ENCODE results near the gene LAMA5.

LAMA5 gene

DNA sequence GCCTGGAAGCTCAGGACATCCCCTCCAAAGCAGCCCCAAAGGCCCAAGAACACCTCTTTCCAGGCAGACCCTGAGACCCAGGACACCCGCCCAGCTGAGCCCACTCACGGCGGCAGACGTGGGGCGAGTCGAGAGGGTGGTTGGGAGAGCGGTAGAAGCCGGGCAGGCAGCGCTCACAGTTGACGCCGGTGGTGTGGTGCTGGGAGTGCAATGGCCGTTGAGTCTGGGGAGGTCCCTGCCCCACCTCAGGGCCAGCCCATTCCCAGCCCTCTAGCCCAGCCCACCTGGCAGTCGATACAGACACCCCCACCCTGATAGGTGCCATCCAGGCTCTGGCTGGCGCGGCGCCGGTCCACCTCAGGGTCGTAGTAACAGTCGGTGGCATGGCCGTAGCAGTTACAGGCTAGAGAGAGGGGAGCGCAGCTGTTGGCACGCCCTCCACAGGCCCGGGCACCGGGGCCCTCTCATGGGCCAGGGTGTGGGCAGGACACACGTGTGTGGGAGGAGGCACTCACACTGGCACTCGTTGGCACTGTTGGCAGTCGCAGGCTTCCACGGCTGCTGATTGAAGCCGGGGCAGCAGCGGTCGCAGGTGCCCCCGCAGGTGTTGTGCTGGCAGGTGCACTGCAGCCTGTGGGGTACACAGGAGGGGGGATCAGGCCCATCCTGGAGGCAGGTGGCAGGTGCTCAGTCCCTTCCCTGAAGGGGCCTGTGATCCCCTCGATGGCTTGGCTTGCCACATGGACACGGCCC is 20.5 kb downstream of the LAMA5 start:
- DNase-seq (ENCODE audit: low read depth in 3 of 3), result no peak

DNA sequence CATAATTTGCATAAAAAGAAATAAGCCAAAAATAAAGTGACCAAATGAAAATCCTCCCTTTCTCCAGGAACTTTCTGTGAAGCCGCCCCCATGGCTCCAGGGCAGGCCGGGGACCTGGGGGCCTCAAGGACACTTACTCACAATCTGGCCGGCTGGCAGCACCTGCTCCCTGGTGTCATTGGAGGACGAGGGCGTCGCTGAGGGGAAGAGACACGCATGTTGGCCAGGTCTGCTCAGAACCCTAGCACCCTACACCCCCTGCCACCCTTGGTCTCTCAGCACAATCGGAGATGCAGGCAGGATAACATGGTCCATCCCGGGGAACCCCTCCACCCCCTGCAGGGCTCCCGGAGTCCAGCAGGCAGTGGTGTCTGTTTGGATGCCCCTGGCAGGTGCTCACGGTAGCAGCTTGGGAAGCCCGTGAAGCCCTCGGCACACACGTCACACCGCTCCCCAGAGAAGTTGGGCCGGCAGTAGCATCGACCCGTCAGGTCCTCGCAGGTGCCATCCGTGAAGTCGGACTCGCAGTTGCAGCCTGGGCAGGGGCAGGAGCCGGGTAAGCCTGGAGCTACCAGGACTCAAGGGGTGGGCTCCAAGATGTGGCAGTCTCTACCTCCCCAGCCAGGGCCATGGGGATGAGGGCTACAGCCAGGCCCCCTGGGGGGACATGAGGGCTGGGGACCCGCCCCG is 21.3 kb downstream of the LAMA5 start:
- DNase-seq (ENCODE audit: low read depth in 3 of 3), result no peak

GRCh38 chr20:62344782-62345181 is 22.3 kb downstream of the LAMA5 start:
- no peak for DNase-seq (ENCODE audit: low read depth in 3 of 3)

- DNase-seq (ENCODE audit: low read depth in 3 of 3), result no peak
These were observed 23.0 kb downstream of the LAMA5 start for GRCh38 chr20:62344092-62344491.

DNA sequence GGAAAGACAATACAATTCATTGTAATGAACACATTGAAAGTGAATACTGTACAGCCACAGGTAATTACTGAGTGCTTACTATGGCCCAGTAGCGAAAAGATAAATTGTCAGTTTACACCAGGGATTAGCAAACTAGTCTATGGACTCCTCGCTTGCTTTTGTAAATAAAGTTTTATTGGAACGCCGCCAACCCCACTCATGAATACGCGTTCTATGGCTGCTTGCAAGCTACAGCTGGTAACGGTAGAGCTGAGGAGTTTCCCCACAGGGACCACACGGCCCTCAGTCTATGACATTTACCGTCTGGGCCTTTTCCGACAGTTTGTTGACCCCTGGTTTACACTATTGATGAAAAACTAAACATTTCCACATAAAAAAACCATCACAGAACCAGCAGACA is 24.2 kb downstream of the LAMA5 start:
- no peak for DNase-seq (ENCODE audit: low read depth in 3 of 3)

- no peak for DNase-seq (ENCODE audit: low read depth in 3 of 3)
These were observed 27.5 kb downstream of the LAMA5 start for GRCh38 chr20:62339647-62340062.

GRCh38 chr20:62338294-62338620 is 28.9 kb downstream of the LAMA5 start:
- no peak for DNase-seq (ENCODE audit: low read depth in 3 of 3)

- no peak for DNase-seq (ENCODE audit: low read depth in 3 of 3)
These were observed 29.4 kb downstream of the LAMA5 start for GRCh38 chr20:62337558-62338293.

GRCh38 chr20:62336775-62337557 is 30.1 kb downstream of the LAMA5 start:
- DNase-seq (ENCODE audit: low read depth in 3 of 3), result no peak

DNA sequence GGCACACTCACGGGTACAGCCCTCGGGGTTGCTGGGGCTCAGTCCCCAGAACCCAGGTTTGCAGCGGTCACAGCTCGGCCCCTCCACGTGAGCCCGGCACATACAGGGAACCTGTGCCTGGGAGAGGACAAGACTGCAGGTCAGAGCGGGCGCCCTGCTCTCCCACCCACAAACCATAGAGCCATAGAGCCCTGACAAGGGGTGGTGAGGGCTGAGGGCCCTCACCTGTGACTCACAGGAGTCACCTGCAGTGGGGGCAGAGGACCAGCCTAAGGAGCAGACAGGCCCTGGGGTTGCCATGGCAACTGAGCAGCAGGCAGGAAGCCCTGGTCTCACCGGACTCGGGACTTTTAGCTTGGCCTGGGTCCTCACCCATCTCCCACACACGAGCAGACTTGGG is 30.8 kb downstream of the LAMA5 start:
- no peak for DNase-seq (ENCODE audit: low read depth in 3 of 3)

DNA sequence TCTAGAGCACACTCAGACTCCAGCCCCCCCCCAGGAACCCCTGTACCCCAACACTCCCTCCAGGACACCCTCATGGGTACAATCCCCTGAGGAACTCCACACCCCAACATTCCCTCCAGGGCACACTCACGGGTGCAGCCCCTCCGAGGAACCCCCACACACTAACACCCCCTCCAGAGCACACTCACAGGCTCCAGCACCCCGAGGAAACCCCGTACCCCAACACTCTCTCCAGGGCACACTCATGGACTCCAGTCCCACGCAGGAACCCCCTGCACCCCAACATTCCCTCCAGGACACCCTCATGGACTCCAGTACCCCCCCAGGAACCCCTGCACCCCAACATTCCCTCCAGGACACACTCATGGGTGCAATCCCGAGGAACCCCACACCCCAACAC is 31.6 kb downstream of the LAMA5 start:
- no peak for DNase-seq (ENCODE audit: low read depth in 3 of 3)

GRCh38 chr20:62334881-62335280 is 32.2 kb downstream of the LAMA5 start:
- DNase-seq (ENCODE audit: low read depth in 3 of 3), result no peak

- DNase-seq (ENCODE audit: low read depth in 3 of 3), result no peak
These were observed 33.1 kb downstream of the LAMA5 start for GRCh38 chr20:62333820-62334595.

DNA sequence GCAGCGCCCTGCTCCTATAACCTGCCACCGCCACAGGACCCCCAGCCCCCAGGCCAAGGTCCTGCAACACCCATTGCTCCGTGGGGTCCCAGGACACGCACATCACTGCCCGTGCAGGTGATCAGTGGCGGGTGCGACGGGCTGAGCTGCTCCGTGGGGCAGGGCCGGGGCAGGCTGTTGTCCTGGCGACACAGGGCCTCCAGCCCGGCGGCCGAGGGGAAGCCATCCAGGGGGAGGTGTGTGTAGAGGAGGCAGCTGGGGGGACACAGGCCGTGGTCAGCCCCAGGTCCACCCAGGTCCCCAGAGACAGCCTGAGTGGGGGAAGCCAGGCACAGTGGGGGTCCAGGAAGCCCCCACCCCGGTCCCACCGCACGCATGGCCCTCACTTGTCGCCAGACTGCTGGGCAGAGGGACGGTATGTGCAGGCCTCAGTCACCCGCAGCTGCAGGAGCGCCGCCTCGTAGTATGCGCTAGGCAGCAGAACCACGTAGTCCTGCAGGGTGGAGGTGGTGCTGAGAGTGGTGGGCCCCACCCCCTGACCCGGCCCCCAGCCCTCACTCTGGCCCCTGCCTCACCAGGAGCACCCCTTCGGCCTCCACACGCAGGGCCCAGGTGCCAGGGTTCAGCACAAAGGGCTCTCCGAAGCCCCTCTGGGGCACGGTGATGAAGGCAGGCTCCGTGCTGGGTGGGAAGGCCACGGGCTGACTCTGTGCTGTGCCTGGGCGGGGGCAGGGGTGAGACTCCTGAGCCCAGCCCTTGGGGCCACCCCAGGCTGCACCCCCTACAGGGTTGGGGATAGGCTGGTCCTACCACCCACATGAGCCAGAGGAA is 33.9 kb downstream of the LAMA5 start:
- DNase-seq (ENCODE audit: low read depth in 3 of 3), result no peak

DNA sequence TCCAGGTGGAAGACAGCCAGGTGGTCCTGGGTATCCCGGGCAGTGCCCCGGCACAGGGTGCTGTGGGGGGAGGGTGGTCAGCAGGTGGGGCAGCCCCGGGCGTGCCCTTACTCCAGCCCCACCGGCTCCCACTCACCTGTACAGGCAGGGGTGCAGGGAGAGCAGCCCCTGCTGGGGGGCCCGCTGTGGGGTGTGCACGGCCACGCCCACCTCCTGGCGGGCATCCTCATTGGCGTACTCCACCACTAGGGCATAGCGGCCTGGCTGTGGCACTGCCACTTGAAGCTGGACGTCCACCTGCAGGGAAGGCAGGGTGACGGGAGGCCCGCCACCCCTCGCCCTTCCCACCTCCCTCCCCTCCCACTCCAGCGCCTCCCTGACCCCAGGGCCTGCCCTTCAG is 34.7 kb downstream of the LAMA5 start:
- no peak for DNase-seq (ENCODE audit: low read depth in 3 of 3)

- DNase-seq (ENCODE audit: low read depth in 3 of 3), result no peak
These were observed 35.8 kb downstream of the LAMA5 start for GRCh38 chr20:62331347-62331746.

DNA sequence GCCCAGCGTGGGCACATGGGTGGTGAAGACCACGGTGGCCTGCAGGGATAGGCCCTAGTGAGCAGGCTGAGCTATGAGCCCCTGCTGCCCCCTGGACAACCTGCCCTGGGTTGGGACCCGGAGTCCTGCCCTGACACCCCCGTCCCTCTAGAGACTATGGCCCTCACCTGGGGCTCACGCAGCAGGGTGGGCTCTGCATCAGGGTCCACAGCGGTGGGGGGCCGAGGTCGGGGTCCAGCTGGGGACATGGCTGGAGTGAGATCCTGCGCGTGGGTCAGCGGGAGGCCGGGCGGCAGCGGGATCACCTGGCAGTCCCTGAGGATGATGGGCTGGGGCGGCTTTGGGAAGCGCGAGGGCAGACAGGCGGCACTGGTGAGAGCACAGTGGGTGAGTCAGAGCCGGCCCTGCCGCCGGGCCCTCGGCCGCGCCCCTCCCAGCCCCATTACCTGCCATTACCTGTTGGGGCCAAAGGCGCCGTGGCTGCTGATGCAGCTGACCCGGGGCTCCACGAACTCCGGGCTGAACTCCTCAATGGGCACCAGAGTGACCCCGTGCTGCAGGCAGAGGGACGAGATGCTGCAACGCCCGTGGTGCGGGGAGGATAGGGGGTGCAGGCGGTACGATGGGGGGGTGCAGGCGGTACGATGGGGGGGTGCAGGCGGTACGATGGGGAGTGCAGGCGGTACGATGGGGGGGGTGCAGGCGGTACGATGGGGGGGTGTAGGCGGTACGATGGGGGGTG is 36.4 kb downstream of the LAMA5 start:
- no peak for DNase-seq (ENCODE audit: low read depth in 3 of 3)

DNA sequence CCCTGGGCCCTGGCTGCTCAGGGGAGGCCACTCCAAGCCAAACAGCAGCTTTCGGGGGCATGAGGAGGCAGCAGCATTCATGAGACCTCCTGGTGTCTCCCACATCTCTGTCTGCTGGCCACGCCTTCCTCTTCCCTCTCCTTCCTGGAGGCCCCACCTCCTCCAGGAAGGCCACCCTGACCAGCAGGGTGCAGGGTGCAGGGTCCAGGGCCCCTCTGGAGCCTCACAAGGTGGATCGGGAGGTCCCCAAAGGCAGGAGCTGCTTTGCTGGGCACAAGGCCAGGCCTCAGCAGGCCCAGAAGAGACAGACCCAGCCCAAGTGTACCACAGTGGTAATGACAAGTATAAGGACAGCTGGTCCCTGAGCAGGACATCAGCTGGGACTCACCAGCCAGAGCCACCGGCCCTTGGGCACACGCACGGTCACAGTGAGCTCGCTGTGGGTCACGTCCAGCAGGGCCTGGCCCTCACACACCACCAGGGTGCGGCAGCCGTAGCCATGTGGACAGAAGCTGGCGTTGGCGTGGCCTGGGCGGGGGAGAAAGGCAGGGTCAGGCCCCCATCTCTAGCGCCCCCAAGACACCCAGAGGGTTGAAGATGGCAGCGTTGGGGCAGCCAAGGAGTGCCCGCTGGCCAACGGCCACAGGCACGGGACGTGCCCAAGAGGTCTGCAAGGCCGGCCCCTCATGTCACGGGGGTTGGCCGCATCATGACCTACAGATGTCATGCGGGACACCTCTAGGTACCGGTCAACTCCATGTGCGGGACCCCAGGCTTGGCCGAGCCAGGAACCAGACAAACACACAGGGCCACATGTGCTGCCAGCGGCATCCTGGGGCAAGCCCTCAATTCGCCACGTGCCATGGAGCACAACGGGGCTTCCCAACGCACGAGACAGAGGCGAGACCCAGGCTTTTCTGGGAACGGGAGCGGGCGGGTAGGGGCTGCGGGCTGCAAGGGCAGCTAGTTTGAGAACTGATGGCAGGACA is 37.4 kb downstream of the LAMA5 start:
- DNase-seq (ENCODE audit: low read depth in 3 of 3), result no peak
